Activated T-cell treated with anti-CD3 and anti-CD28 coated beads, Interleukin-2, amount 50 U/mL, for 72 hours (primary cell): ENCODE measurements around the gene COG2. TPM values are rescaled to one million over a fixed set of nuclear protein-coding genes. Genes with fewer than 3 reads are reported as not detected.
"Not testable (repeated sequence)": the region's sequence is repeated elsewhere in the genome, so short reads cannot be mapped to it uniquely, and the experiment has no call there.

Experiments
- ATAC-seq, 2 donors: fragments of 150-1000 bp; cut with Tn5 transposase; replicated peaks in 1 of 2; 2 replicates each; pipeline ENCODE4 v1.10.0; 2021; ENCODE audit warnings: moderate library complexity in 2 of 2, mild to moderate bottlenecking in 1 of 2
- DNase-seq, 2 donors: peaks; one replicate each; pipeline ENCODE4 v3.0.0; 2021 to 2022; ENCODE audit warnings: mixed read lengths in 1 of 2
- H3K27ac Mint-ChIP-seq: one replicate; pipeline ENCODE4 v1.8.0; 2022; ENCODE audit warnings: mild to moderate bottlenecking, moderate library complexity, mixed read lengths
- H3K27me3 Mint-ChIP-seq: one replicate; pipeline ENCODE4 v1.8.0; 2022; ENCODE audit warnings: low read depth, mixed read lengths
- H3K36me3 Mint-ChIP-seq, 2 donors: one replicate each; pipeline ENCODE4 v1.8.0; 2022; ENCODE audit warnings: mixed read lengths in 2 of 2, mild to moderate bottlenecking in 1 of 2; ENCODE audit not compliant: insufficient read depth in 2 of 2
- H3K4me1 Mint-ChIP-seq: one replicate; pipeline ENCODE4 v1.8.0; 2022; ENCODE audit warnings: low read depth, mixed read lengths
- H3K4me3 Mint-ChIP-seq, 2 donors: one replicate each; pipeline ENCODE4 v1.8.0; 2022; ENCODE audit warnings: mild to moderate bottlenecking in 2 of 2, mixed read lengths in 2 of 2, moderate library complexity in 2 of 2
- H3K9me3 Mint-ChIP-seq, 2 donors: one replicate each; pipeline ENCODE4 v1.8.0; 2022; ENCODE audit warnings: mixed read lengths in 2 of 2
- total RNA-seq, 2 donors: library from RNA; stranded (reverse); gene quantifications; one replicate each; pipeline ENCODE4 v1.2.3, GENCODE V29; 2022

The COG2 gene
- total RNA-seq, 2 donors from 2014 or later: 32.6 to 34.0 TPM

DNA sequence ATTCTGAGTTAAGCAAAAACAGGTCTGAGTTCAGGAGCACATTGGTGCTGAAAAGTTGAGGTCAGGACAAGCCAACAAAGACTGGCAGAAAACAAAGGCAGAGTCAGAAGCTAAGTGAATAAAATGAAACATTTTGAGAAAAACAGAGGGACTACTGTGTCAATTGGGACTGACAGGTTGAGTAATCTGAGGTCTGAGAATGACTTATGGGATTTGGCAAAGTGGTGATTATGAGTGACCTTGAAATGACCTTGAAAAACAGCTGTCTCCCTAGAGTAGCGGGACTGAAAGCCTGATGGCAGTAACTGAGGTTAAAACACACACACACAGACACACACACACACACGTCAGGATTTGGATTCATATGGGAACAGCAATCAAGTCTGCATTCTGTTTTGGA is 8.8 kb upstream of the COG2 start:
- H3K27me3 Mint-ChIP-seq: peaks cover 20% of the 10 kb centered on the region
- no peak overlapping the region for H3K27ac Mint-ChIP-seq
- DNase-seq (no peak), ATAC-seq (peak in 1 of 2 donors; percentile 60)
- no peak overlapping the region for H3K4me3 Mint-ChIP-seq
- H3K9me3 Mint-ChIP-seq: no peaks in the 10 kb centered on the region
- no peaks in the 10 kb centered on the region for H3K36me3 Mint-ChIP-seq
- no peaks in the 10 kb centered on the region for H3K4me1 Mint-ChIP-seq

DNA sequence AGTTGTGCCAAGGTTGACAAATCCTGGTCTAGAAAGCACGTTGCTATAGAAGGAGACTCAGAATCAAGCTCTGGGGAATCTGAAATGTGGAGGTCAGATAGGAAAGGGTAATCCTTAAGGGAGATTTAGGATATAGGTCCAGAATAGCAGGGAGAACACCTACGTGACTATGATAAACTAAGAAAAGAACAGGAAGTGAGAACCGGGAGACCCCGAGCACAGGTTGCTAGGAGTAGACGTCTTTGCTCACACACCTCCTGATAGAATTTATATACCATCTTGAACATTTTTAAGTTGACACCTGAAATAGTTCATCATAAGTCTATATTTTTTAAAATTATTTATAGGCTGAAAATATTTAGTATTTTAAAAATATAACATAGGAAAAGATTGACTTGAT is 7.9 kb upstream of the COG2 start:
- no peak for DNase-seq
- no peak overlapping the region for H3K27ac Mint-ChIP-seq
- no peaks in the 10 kb centered on the region for H3K4me1 Mint-ChIP-seq
- H3K36me3 Mint-ChIP-seq: no peaks in the 10 kb centered on the region
- H3K9me3 Mint-ChIP-seq: no peaks in the 10 kb centered on the region
- no peak overlapping the region for H3K4me3 Mint-ChIP-seq
- no peak for ATAC-seq
- peaks cover 20% of the 10 kb centered on the region for H3K27me3 Mint-ChIP-seq

GRCh38 chr1:230636575-230637148 is 5.6 kb upstream of the COG2 start:
- Mint-ChIP-seq H3K4me3 (peak overlapping the region; percentile 5 to 52), H3K9me3 (no peaks in the 10 kb centered on the region), H3K36me3 (no peaks in the 10 kb centered on the region), H3K27me3 (peaks cover 25% of the 10 kb centered on the region), H3K4me1 (peaks cover 7% of the 10 kb centered on the region), H3K27ac (peak overlapping the region; percentile 44)
- ATAC-seq: peak; percentile 56 to 72
- DNase-seq: peak; percentile 6 to 17

DNA sequence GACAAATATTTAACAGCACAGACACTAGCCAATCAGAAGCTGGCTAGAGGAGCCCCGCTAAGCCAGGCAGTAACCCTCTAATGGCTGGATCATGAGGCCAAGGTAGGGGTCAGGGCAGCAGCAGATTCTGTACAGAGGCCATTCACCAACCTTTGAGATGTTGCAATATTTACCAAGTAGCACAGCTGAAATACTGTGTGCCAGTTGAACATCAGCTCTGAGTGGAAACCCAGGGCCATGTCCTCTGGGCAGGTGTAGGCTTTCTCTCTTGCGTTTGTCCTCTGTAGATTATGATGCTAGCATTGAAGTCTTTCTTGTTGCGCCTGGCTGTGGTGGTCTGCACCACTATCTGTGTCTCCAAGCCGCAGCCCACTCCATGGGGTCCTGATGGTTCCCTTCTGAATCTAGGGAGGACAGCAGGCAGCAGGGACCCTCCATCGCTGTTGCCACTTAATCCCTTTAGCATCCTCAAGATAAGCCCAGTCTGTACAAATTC is 2.5 kb upstream of the COG2 start:
- Mint-ChIP-seq H3K27me3 (peaks cover 25% of the 10 kb centered on the region), H3K4me1 (peaks cover 26% of the 10 kb centered on the region), H3K9me3 (no peaks in the 10 kb centered on the region), H3K27ac (no peak overlapping the region), H3K36me3 (peaks cover 0 to 2% of the 10 kb centered on the region in 2 donors), H3K4me3 (no peak overlapping the region)
- DNase-seq: no peak
- no peak for ATAC-seq

- DNase-seq (no peak), ATAC-seq (no peak)
- Mint-ChIP-seq H3K27ac (no peak overlapping the region), H3K4me1 (peaks cover 40% of the 10 kb centered on the region), H3K36me3 (peaks cover 0 to 5% of the 10 kb centered on the region in 2 donors), H3K9me3 (no peaks in the 10 kb centered on the region), H3K27me3 (peaks cover 25% of the 10 kb centered on the region), H3K4me3 (peak overlapping the region; percentile 95)
Measured at GRCh38 chr1:230641346-230641745, 935 bp upstream of the COG2 start.

GRCh38 chr1:230641900-230642262 is 400 bp upstream of the COG2 start:
- no peak for ATAC-seq
- H3K4me3 Mint-ChIP-seq: peak overlapping the region; percentile 95
- no peaks in the 10 kb centered on the region for H3K9me3 Mint-ChIP-seq
- no peak for DNase-seq
- H3K4me1 Mint-ChIP-seq: peaks cover 45% of the 10 kb centered on the region
- peaks cover 2 to 5% of the 10 kb centered on the region in 2 donors for H3K36me3 Mint-ChIP-seq
- no peak overlapping the region for H3K27ac Mint-ChIP-seq
- H3K27me3 Mint-ChIP-seq: peaks cover 20% of the 10 kb centered on the region

- Mint-ChIP-seq H3K27ac (peak overlapping the region; percentile 43), H3K27me3 (peaks cover 5% of the 10 kb centered on the region), H3K4me3 (peak overlapping the region; percentile 95), H3K9me3 (no peaks in the 10 kb centered on the region), H3K4me1 (peaks cover 51% of the 10 kb centered on the region), H3K36me3 (peaks cover 2 to 5% of the 10 kb centered on the region in 2 donors)
- DNase-seq (peak; percentile 30 to 31), ATAC-seq (peak in 1 of 2 donors; percentile 10)
Measured at GRCh38 chr1:230643908-230644307, 1.6 kb downstream of the COG2 start.

- Mint-ChIP-seq H3K9me3 (peaks cover 0 to 4% of the 10 kb centered on the region in 2 donors), H3K36me3 (peaks cover 5 to 11% of the 10 kb centered on the region in 2 donors), H3K27me3 (no peaks in the 10 kb centered on the region), H3K4me3 (no peak overlapping the region), H3K4me1 (peaks cover 53% of the 10 kb centered on the region), H3K27ac (no peak overlapping the region)
- no peak for ATAC-seq
- no peak for DNase-seq
Measured at GRCh38 chr1:230646710-230647302, 4.5 kb downstream of the COG2 start.

GRCh38 chr1:230647321-230647720 is 5.0 kb downstream of the COG2 start:
- ATAC-seq (no peak), DNase-seq (no peak)
- Mint-ChIP-seq H3K36me3 (peaks cover 5 to 11% of the 10 kb centered on the region in 2 donors), H3K27ac (no peak overlapping the region), H3K4me3 (no peak overlapping the region), H3K4me1 (peaks cover 50% of the 10 kb centered on the region), H3K27me3 (no peaks in the 10 kb centered on the region), H3K9me3 (peaks cover 2 to 4% of the 10 kb centered on the region in 2 donors)

DNA sequence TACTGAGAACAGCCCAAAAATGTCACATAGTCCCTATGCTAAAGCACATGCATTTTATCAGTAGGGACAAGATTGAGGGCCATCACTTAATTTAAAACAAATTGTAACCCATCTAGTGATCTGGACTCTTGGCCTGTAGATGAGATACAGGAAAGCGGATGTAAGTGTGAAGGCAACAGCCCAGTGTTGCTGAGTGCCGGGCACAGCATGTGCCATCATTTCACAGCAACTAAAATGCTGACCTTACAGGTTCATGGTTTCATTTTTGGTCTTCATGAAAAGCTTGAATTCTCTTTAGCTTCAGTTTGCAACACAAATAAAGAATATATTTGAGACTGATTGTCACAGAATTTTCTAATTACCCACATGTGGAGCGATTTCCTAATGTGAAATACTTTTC is 5.8 kb downstream of the COG2 start:
- H3K27ac Mint-ChIP-seq: no peak overlapping the region
- DNase-seq (no peak), ATAC-seq (no peak)
- peak overlapping the region in 1 of 2 donors; percentile 15 for H3K4me3 Mint-ChIP-seq
- H3K9me3 Mint-ChIP-seq: peaks cover 2 to 4% of the 10 kb centered on the region in 2 donors
- peaks cover 3 to 11% of the 10 kb centered on the region in 2 donors for H3K36me3 Mint-ChIP-seq
- H3K27me3 Mint-ChIP-seq: no peaks in the 10 kb centered on the region
- peaks cover 50% of the 10 kb centered on the region for H3K4me1 Mint-ChIP-seq

DNA sequence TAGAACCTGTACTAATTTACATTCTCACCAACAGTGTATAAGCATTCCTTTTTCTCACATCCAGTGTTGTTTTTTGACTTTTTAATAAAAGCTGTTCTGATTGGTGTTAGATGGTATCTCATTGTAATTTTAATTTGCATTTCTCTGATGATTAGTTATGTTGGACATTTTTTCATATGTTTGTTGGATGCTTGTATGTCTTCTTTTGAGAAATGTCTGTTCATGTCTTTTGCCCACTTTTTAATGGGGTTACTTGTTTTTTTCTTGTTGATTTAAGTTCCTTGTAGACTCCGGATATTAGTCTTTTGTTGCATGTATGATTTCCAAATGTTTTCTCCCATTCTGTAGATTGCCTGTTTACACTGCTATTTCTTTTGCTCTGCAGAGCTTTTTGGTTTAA is 8.0 kb downstream of the COG2 start:
- Mint-ChIP-seq H3K27me3 (no peaks in the 10 kb centered on the region), H3K4me1 (peaks cover 42% of the 10 kb centered on the region), H3K4me3 (no peak overlapping the region), H3K27ac (no peak overlapping the region), H3K9me3 (peaks cover 2 to 4% of the 10 kb centered on the region in 2 donors), H3K36me3 (peaks cover 5 to 11% of the 10 kb centered on the region in 2 donors)
- no peak for ATAC-seq
- DNase-seq: no peak

- ATAC-seq: no peak
- Mint-ChIP-seq H3K27ac (no peak overlapping the region), H3K36me3 (peaks cover 2 to 11% of the 10 kb centered on the region in 2 donors), H3K4me3 (no peak overlapping the region), H3K27me3 (no peaks in the 10 kb centered on the region), H3K4me1 (peaks cover 41% of the 10 kb centered on the region), H3K9me3 (peaks cover 2 to 4% of the 10 kb centered on the region in 2 donors)
- DNase-seq: no peak
Measured at GRCh38 chr1:230651235-230651634, 9.0 kb downstream of the COG2 start.

DNA sequence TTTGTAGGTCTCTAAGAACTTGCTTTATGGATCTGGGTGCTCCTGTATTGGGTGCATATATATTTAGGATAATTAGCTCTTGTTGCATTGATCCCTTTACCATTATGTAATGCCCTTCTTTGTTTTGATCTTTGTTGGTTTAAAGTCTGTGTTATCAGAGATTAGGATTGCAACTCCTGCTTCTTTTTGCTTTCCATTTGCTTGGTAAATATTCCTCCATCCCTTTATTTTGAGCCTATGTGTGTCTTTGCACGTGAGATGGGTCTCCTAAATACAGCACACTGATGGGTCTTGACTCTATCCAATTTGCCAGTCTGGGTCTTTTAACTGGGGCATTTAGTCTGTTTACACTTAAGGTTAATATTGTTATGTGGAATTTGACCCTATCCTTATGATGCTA is 14.4 kb downstream of the COG2 start:
- H3K4me3 Mint-ChIP-seq, H3K27me3 Mint-ChIP-seq, ATAC-seq, DNase-seq, H3K27ac Mint-ChIP-seq, H3K36me3 Mint-ChIP-seq, H3K9me3 Mint-ChIP-seq: not testable (repeated sequence)
- H3K4me1 Mint-ChIP-seq: peaks cover 21% of the 10 kb centered on the region

- not testable (repeated sequence) for H3K4me3 Mint-ChIP-seq, H3K36me3 Mint-ChIP-seq, H3K27ac Mint-ChIP-seq, H3K27me3 Mint-ChIP-seq, ATAC-seq, H3K9me3 Mint-ChIP-seq, DNase-seq
- H3K4me1 Mint-ChIP-seq: peaks cover 21% of the 10 kb centered on the region
Measured at GRCh38 chr1:230658103-230658502, 15.8 kb downstream of the COG2 start.
